ENCODE measurements around the gene MRPS31. TPM values are rescaled to one million over a fixed set of nuclear protein-coding genes. Genes with fewer than 3 reads are reported as not detected.
A peak's percentile ranks its signal among the peaks of the same experiment; 100 is the strongest.

MRPS31 gene
- 14.9 TPM for total RNA-seq

- DNase-seq (ENCODE audit: low spot score) (peak; percentile 99), ATAC-seq (peak; percentile 94)
Observed at GRCh38 chr13:40770934-40771618, at the start of gene MRPS31. TSS of gene MRPS31 (minus strand) at chr13:40771190. CDS start at chr13:40771136, 54 bp downstream.

GRCh38 chr13:40819797-40820315 lies 48.9 kb upstream of the MRPS31 start:
- ATAC-seq (no peak), DNase-seq (ENCODE audit: low spot score) (no peak)

- DNase-seq (ENCODE audit: low spot score) (no peak), ATAC-seq (no peak)
Observed at GRCh38 chr13:40818926-40819325, 47.9 kb upstream of the MRPS31 start.

- no peak for DNase-seq (ENCODE audit: low spot score)
- no peak for ATAC-seq
Observed at GRCh38 chr13:40814803-40815202, 43.8 kb upstream of the MRPS31 start.

GRCh38 chr13:40813667-40814454 lies 42.9 kb upstream of the MRPS31 start:
- peak; percentile 64 for ATAC-seq
- DNase-seq (ENCODE audit: low spot score), result no peak

- no peak for DNase-seq (ENCODE audit: low spot score)
- peak; percentile 17 for ATAC-seq
Observed at GRCh38 chr13:40812724-40813445, 41.9 kb upstream of the MRPS31 start.

- DNase-seq (ENCODE audit: low spot score) (no peak), ATAC-seq (no peak)
Observed at GRCh38 chr13:40812102-40812501, 41.1 kb upstream of the MRPS31 start.

- ATAC-seq (no peak), DNase-seq (ENCODE audit: low spot score) (no peak)
Observed at GRCh38 chr13:40809471-40809870, 38.5 kb upstream of the MRPS31 start.

GRCh38 chr13:40806241-40806640 lies 35.3 kb upstream of the MRPS31 start:
- no peak for ATAC-seq
- no peak for DNase-seq (ENCODE audit: low spot score)

- DNase-seq (ENCODE audit: low spot score) (no peak), ATAC-seq (no peak)
Observed at GRCh38 chr13:40803316-40803715, 32.3 kb upstream of the MRPS31 start.

GRCh38 chr13:40801255-40802217 lies 30.5 kb upstream of the MRPS31 start:
- peak; percentile 72 for DNase-seq (ENCODE audit: low spot score)

GRCh38 chr13:40800559-40800958 lies 29.6 kb upstream of the MRPS31 start:
- no peak for ATAC-seq
- DNase-seq (ENCODE audit: low spot score), result no peak

More at GRCh38 chr13:40801255-40802217, 30.5 kb upstream of the MRPS31 start:
- peak; percentile 59 for ATAC-seq

GRCh38 chr13:40799508-40799907 lies 28.5 kb upstream of the MRPS31 start:
- no peak for DNase-seq (ENCODE audit: low spot score)
- no peak for ATAC-seq

- peak; percentile 68 for DNase-seq (ENCODE audit: low spot score)
- peak; percentile 23 for ATAC-seq
Observed at GRCh38 chr13:40798380-40798779, 27.4 kb upstream of the MRPS31 start.

GRCh38 chr13:40796649-40797048 lies 25.7 kb upstream of the MRPS31 start:
- no peak for DNase-seq (ENCODE audit: low spot score)
- ATAC-seq, result no peak

- DNase-seq (ENCODE audit: low spot score) (peak; percentile 84), ATAC-seq (peak; percentile 63)
Observed at GRCh38 chr13:40794414-40795368, 23.7 kb upstream of the MRPS31 start.

- peak; percentile 16 for ATAC-seq
- DNase-seq (ENCODE audit: low spot score), result no peak
Observed at GRCh38 chr13:40793339-40793738, 22.3 kb upstream of the MRPS31 start.

- no peak for ATAC-seq
- no peak for DNase-seq (ENCODE audit: low spot score)
Observed at GRCh38 chr13:40792284-40793051, 21.5 kb upstream of the MRPS31 start.
